Colonic mucosa (tissue), 4 donors: Measurements from ENCODE around the gene VASN. TPM values are rescaled to one million over a fixed set of nuclear protein-coding genes. Genes with fewer than 3 reads are reported as not detected.

Source experiments
- DNase-seq: peaks from one replicate; pipeline ENCODE4 v3.0.0-alpha.2; 2020
- H3K27ac ChIP-seq: fragments of 200-600 bp; one replicate; pipeline ENCODE4 v1.8.0; 2021
- H3K27me3 ChIP-seq: fragments of 200-600 bp; one replicate; pipeline ENCODE4 v1.8.0; 2021
- H3K36me3 ChIP-seq: fragments of 200-600 bp; one replicate; pipeline ENCODE4 v1.8.0; 2021
- H3K4me1 ChIP-seq: fragments of 200-600 bp; one replicate; pipeline ENCODE4 v1.8.0; 2021; ENCODE audit warnings: mild to moderate bottlenecking
- H3K4me3 ChIP-seq: fragments of 200-600 bp; one replicate; pipeline ENCODE4 v1.8.0; 2021
- H3K9ac ChIP-seq, 2 donors: one replicate each; pipeline ENCODE4 v1.7.0; 2013; ENCODE audit warnings: control low read depth in 2 of 2, low read depth in 2 of 2, low read length in 2 of 2
- H3K9me3 ChIP-seq: fragments of 200-600 bp; one replicate; pipeline ENCODE4 v1.8.0; 2021
- intact Hi-C: fragments of 100-400 bp; cut with DNase I; formaldehyde crosslinking; loops from one replicate; pipeline ENCODE4 v1.14.1; 2022
- total RNA-seq, 2 donors: library from RNA; stranded (reverse); fragmentation: NEBNext Ultra II Directional in 1 of 2; extraction: Animal tissue kit (Norgen Biotek cat#: 25700) in 1 of 2; gene quantifications; one replicate each; pipeline ENCODE4 v1.2.1, GENCODE V29; 2021
- TF ChIP-seq, protein P1 (sequence below): fragments of 200-600 bp; IDR thresholded peaks from one replicate; pipeline ENCODE4 v1.8.0; 2022; ENCODE audit warnings: antibody characterized with exemption, mild to moderate bottlenecking
- donor health status: healthy.
- donor health status: DM: no; HTN: no; CAD: no.
- donor health status: DM: no; HTN: no; CAD: no.

The VASN gene
- 1 to 10 TPM; 2.7 to 4.1 TPM for total RNA-seq

DNA sequence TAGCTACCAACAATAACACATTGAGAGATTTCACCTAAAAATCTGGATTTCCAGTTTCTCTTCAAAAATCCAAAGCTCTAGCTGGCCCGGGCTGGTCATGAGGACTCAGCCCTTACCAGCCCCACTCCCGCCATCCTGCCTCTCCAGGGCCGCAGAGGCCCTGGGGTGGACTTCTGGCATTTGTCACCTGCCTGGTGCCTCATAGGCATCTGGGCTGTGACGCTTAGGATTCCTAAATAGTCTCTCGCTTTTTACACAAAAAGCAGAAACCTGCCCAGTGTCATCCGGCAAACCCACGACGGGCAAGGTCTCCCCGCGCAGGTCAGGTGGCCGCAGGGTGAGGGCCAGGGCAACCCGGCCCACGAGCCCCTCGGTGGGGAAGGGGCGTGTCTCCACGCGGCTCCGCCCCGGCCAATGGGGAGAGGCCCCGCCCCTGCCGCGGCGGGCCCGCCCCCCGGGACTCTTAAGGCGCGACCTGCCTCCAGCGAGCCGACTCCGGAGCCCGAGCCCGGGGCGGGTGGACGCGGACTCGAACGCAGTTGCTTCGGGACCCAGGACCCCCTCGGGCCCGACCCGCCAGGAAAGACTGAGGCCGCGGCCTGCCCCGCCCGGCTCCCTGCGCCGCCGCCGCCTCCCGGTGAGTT, at the start of gene VASN:
TSS of gene VASN (plus strand) at position 492 of the 644 bp plus-strand sequence. CDS start 9,030 bp downstream, outside the sequence.
- TF ChIP-seq, protein P1, sequence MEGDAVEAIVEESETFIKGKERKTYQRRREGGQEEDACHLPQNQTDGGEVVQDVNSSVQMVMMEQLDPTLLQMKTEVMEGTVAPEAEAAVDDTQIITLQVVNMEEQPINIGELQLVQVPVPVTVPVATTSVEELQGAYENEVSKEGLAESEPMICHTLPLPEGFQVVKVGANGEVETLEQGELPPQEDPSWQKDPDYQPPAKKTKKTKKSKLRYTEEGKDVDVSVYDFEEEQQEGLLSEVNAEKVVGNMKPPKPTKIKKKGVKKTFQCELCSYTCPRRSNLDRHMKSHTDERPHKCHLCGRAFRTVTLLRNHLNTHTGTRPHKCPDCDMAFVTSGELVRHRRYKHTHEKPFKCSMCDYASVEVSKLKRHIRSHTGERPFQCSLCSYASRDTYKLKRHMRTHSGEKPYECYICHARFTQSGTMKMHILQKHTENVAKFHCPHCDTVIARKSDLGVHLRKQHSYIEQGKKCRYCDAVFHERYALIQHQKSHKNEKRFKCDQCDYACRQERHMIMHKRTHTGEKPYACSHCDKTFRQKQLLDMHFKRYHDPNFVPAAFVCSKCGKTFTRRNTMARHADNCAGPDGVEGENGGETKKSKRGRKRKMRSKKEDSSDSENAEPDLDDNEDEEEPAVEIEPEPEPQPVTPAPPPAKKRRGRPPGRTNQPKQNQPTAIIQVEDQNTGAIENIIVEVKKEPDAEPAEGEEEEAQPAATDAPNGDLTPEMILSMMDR, result no peak
- no peaks in the 10 kb centered on the region for H3K36me3 ChIP-seq
- intact Hi-C loops, result no loop called here
- H3K9ac ChIP-seq, result peak within 1 kb of the TSS; percentile 73 to 74
- no peaks in the 10 kb centered on the region for H3K27me3 ChIP-seq
- H3K4me3 ChIP-seq, result peak within 1 kb of the TSS; percentile 52
- no peaks in the 10 kb centered on the region for H3K9me3 ChIP-seq
- peak; percentile 79 for DNase-seq
- H3K27ac ChIP-seq, result peak within 1 kb of the TSS; percentile 45
- H3K4me1 ChIP-seq, result peaks cover 3% of the 10 kb centered on the region

- TF ChIP-seq, protein P1, result no peak
- H3K27ac ChIP-seq, result no peak overlapping the region
- intact Hi-C loops, result no loop called here
- H3K4me3 ChIP-seq, result no peak overlapping the region
- no peaks in the 10 kb centered on the region for H3K9me3 ChIP-seq
- H3K36me3 ChIP-seq, result no peaks in the 10 kb centered on the region
- no peak for DNase-seq
- H3K27me3 ChIP-seq, result peaks cover 2% of the 10 kb centered on the region
- peaks cover 3% of the 10 kb centered on the region for H3K4me1 ChIP-seq
- no peak overlapping the region for H3K9ac ChIP-seq
These were observed 49.3 kb upstream of the VASN start for GRCh38 chr16:4322121-4323052.

GRCh38 chr16:4323071-4323844, 48.4 kb upstream of the VASN start:
- Histone ChIP-seq H3K4me1 (peaks cover 8% of the 10 kb centered on the region), H3K9ac (peak overlapping the region; percentile 32 to 34), H3K27me3 (peaks cover 8% of the 10 kb centered on the region), H3K27ac (peak overlapping the region; percentile 46), H3K4me3 (no peak overlapping the region), H3K9me3 (no peaks in the 10 kb centered on the region), H3K36me3 (no peaks in the 10 kb centered on the region)
- no peak for DNase-seq
- intact Hi-C loops, result no loop called here
- TF ChIP-seq, protein P1, result no peak

DNA sequence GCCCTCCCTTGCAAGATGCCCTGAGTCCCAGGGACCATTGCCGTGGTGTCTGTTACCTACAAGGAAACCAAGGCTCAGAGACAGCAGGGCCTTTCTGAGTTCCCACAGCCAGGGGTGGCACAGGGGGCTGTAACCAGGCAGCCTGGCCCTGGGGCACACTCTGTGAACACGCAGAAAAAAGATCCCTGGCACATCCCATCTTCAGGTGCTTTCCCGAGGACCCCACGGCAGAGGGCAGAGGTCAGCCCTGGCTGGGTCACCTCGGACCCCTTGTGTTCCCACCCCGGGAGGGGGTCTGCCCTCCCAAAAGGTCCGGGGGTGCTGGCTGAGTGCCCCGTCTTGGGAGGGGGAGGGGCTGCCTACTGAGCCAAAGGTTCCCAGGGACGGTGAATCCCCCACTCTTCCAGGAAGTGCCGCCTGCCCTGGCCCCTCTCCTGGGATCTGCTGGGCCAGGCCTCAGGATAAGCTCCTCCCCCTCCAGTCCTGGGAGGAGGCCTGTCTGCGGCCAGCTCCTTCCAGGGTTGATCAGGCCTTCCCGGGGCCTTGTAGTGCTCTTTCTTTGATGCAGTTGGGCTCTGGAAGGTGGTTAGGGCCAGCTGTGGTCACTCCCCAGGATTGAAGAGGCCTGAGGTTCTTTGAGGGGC, 47.7 kb upstream of the VASN start:
- DNase-seq, result peak; percentile 51
- Histone ChIP-seq H3K36me3 (no peaks in the 10 kb centered on the region), H3K4me1 (peaks cover 8% of the 10 kb centered on the region), H3K9ac (peak overlapping the region; percentile 32 to 40), H3K27ac (peak overlapping the region; percentile 46), H3K9me3 (no peaks in the 10 kb centered on the region), H3K27me3 (peaks cover 8% of the 10 kb centered on the region), H3K4me3 (no peak overlapping the region)
- intact Hi-C loops, result no loop called here
- TF ChIP-seq, protein P1, result no peak
